ENCODE data around the gene TCL1B. TPM values are rescaled to one million over a fixed set of nuclear protein-coding genes. Genes with fewer than 3 reads are reported as not detected.
A peak's percentile ranks its signal among the peaks of the same experiment; 100 is the strongest.

The TCL1B gene
- total and polyA plus RNA-seq, 2 of the 13 experiments (the other 11 are each of a cell fraction or from before 2014, with no cell fraction given) = not detected

DNA sequence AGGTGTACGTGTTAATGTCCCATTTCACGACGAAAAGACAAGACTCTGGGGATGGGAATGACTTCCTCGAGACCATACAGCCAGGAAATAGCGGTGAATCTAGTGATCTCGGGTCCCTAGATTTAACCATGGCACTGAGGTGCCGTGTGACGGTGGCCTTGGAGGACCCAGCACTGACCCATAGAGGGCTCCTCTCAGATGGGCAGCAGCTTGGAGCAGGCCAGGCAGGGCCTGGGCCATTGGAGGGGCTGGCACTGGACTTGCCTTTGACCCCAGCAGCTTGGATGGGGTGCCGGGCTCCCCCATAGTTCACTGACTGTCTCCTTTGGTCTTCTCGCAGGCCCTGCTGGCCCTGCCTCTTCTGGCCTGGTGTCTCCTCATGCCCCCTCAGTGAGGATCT lies 5.4 kb downstream of the TCL1B start:
- no peak overlapping the region for H3K9ac ChIP-seq (ENCODE audit: insufficient read depth, low read depth, low read length)
- no peak overlapping the region for H2AFZ ChIP-seq (ENCODE audit: low read length)
- H3K27me3 ChIP-seq (ENCODE audit: control insufficient read depth in 1 of 2, insufficient read depth in 2 of 2, low read length in 2 of 2) = peaks cover 5 to 38% of the 10 kb centered on the region in 2 experiments
- H3K79me2 ChIP-seq (ENCODE audit: insufficient read depth, low read length) = no peaks in the 10 kb centered on the region
- ChIA-PET POLR2A (no interaction called here), CTCF (ENCODE audit: low intra/inter-chr PET ratio, low total read pairs) (no interaction called here)
- in situ Hi-C loops (cut with HindIII; ENCODE audit: extremely low pct_ligation_motif_present, low pct_unique_long_range_greater_than_20kb) (no loop called here), intact Hi-C loops (cut with micrococcal nuclease; ENCODE audit: unreplicated experiment) (no loop called here)
- no TSS peak for BruUV-seq (replicated peaks)
- no peaks in the 10 kb centered on the region for H3K4me1 ChIP-seq (ENCODE audit: insufficient read depth, low read length)
- no peaks in the 10 kb centered on the region for H3K36me3 ChIP-seq (replicated peaks in 1 of 2; ENCODE audit: control insufficient read depth in 1 of 2, insufficient read depth in 2 of 2, low read length in 2 of 2)
- DNase-seq (ENCODE audit: low spot score) = no peak
- H3K27ac ChIP-seq (ENCODE audit: extremely low read length, insufficient read depth, low read length) = no peak overlapping the region
- H3K4me3 ChIP-seq (replicated peaks in 1 of 3; ENCODE audit: insufficient read depth in 1 of 3, low read depth in 2 of 3, low read length in 3 of 3) = no peak overlapping the region
- H3K4me2 ChIP-seq (ENCODE audit: low read depth, low read length) = no peak overlapping the region
- 3% methylated on average over 7 of the region's 10 CpGs for WGBS (ENCODE audit: low lambda C conversion rate)
- no peaks in the 10 kb centered on the region for H4K20me1 ChIP-seq (ENCODE audit: insufficient read depth, low read length)
- no peak for TF ChIP-seq ZBTB21 (CRISPR knock-in tag; IDR thresholded peaks at IDR 0.05)
- no peak for TF ChIP-seq ZNF709 (CRISPR knock-in tag; IDR thresholded peaks at IDR 0.05)
- TF ChIP-seq ETV6 (CRISPR knock-in tag; conservative IDR thresholded peaks at IDR 0.05) = no peak
- no peak for TF ChIP-seq ZNF800 (CRISPR knock-in tag; IDR thresholded peaks at IDR 0.05)
- TF ChIP-seq ZFP37 (CRISPR knock-in tag; IDR thresholded peaks at IDR 0.05; ENCODE audit: borderline replicate concordance) = no peak
- TF ChIP-seq, protein P1, sequence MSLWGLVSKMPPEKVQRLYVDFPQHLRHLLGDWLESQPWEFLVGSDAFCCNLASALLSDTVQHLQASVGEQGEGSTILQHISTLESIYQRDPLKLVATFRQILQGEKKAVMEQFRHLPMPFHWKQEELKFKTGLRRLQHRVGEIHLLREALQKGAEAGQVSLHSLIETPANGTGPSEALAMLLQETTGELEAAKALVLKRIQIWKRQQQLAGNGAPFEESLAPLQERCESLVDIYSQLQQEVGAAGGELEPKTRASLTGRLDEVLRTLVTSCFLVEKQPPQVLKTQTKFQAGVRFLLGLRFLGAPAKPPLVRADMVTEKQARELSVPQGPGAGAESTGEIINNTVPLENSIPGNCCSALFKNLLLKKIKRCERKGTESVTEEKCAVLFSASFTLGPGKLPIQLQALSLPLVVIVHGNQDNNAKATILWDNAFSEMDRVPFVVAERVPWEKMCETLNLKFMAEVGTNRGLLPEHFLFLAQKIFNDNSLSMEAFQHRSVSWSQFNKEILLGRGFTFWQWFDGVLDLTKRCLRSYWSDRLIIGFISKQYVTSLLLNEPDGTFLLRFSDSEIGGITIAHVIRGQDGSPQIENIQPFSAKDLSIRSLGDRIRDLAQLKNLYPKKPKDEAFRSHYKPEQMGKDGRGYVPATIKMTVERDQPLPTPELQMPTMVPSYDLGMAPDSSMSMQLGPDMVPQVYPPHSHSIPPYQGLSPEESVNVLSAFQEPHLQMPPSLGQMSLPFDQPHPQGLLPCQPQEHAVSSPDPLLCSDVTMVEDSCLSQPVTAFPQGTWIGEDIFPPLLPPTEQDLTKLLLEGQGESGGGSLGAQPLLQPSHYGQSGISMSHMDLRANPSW (CRISPR knock-in tag; IDR thresholded peaks at IDR 0.05; ENCODE audit: borderline replicate concordance) = no peak
- peak; percentile 41 for ATAC-seq
- FAIRE-seq = no peak
- no peaks in the 10 kb centered on the region for H3K9me3 ChIP-seq (ENCODE audit: low read length)
